T-helper 2 cell treated with Interferon-gamma antibody and Interleukin-4, amounts not matched to agents 100 ng/mL and 5 ng/mL, for 36 hours (primary cell): ENCODE measurements around the gene VPS45. TPM values are rescaled to one million over a fixed set of nuclear protein-coding genes. Genes with fewer than 3 reads are reported as not detected.
"Not testable (repeated sequence)": the region's sequence is repeated elsewhere in the genome, so short reads cannot be mapped to it uniquely, and the experiment has no call there.

Source experiments
- intact Hi-C: fragments of 100-400 bp; cut with micrococcal nuclease; formaldehyde crosslinking; loops from one replicate; pipeline ENCODE4 v1.15.1; 2023
- total RNA-seq: library from RNA; stranded (reverse); gene quantifications from 2 replicates; pipeline ENCODE4 v1.2.3, GENCODE V29; 2022

VPS45 gene
- total RNA-seq, 1 donor from 2014 or later: 29.6 TPM

GRCh38 chr1:150185481-150185880, 117.9 kb downstream of the VPS45 start:
- intact Hi-C loops: no loop called here

DNA sequence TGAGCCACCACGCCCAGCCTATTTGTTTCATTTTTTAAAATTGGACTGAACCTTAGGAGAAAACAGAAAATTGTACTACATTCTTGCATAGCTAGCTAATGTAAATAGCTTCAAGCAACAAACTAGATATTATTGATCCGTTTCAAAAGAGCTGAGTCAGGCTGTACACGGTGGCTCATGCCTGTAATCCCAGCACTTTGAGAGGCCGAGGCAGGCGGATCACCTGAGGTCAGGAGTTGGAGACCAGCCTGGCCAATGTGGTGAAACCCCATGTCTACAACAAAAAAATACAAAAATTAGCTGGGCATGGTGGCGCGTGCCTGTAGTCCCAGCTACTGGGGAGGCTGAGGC, 118.8 kb downstream of the VPS45 start:
- intact Hi-C loops: not testable (repeated sequence)

- intact Hi-C loops: loop anchor here (1.0 kb wide), 2 partner anchors 114 to 225 kb away; no protein-coding TSS in a partner anchor
Measured at GRCh38 chr1:150186789-150187559, 119.4 kb downstream of the VPS45 start.

- intact Hi-C loops: loop anchor here (1.0 kb wide), 2 partner anchors 114 to 225 kb away; no protein-coding TSS in a partner anchor
Measured at GRCh38 chr1:150187560-150187931, 120.0 kb downstream of the VPS45 start.

- intact Hi-C loops: no loop called here
Measured at GRCh38 chr1:150192012-150192411, 124.4 kb downstream of the VPS45 start.

DNA sequence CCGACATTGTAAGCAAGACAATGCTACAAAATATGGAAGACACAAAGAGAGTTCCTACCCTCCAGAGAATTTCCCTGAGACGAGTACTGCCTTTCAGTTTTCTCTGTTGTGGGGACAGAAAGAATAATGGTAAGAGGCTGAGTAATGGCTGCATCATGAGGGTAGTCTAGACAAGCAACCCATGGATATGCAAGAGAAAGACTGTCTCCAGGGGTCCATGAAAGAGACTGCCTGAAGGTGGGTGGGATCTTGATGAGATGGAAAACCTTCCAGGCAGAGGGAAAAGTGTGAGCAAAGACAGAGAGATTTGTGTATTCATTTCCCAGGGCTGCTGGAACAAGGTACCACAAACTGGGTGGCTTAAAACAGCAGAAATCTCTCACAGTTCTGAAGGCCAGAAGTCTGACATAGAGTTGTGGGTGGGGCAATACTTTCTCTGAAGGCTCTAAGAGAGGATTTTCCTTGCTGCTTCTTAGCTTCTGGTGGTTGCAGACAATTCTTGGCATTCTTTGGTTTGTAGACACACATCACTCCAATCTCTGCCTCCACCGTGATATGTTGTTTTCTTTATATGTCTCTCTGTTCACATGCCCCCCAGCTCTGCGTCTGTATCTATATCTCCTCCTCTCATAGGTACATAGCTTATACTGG, 126.9 kb downstream of the VPS45 start:
- intact Hi-C loops: no loop called here

Other genes starting within 250 kb of the VPS45 start
- gene BOLA1, start 168.2 kb upstream of the VPS45 start, total RNA-seq: 16.3 and 17.9 TPM in 2 replicates
- 16.0 and 17.5 TPM in 2 replicates for gene SV2A, start 149.9 kb upstream of the VPS45 start, total RNA-seq
- 107 and 114 TPM in 2 replicates for gene SF3B4, start 140.0 kb upstream of the VPS45 start, total RNA-seq
- gene MTMR11, start 130.9 kb upstream of the VPS45 start, total RNA-seq: 5.4 and 6.8 TPM in 2 replicates
- 9.0 and 11.9 TPM in 2 replicates for gene OTUD7B, start 57.0 kb upstream of the VPS45 start, total RNA-seq
- 70.0 and 71.3 TPM in 2 replicates for gene PLEKHO1, start 82.1 kb downstream of the VPS45 start, total RNA-seq
- gene ANP32E, start 168.3 kb downstream of the VPS45 start, total RNA-seq: 170 and 171 TPM in 2 replicates
- gene CA14, start 190.0 kb downstream of the VPS45 start, total RNA-seq: not detected in 2 replicates
- gene APH1A, start 201.2 kb downstream of the VPS45 start, total RNA-seq: 136 and 138 TPM in 2 replicates
- 1.1 and 1.5 TPM in 2 replicates for gene C1orf54, start 205.0 kb downstream of the VPS45 start, total RNA-seq
- gene CIART, start 214.8 kb downstream of the VPS45 start, total RNA-seq: 1.3 and 1.5 TPM in 2 replicates
- 61.8 and 67.2 TPM in 2 replicates for gene MRPS21, start 226.1 kb downstream of the VPS45 start, total RNA-seq